Coronary artery (tissue), 2 donors: Measurements from ENCODE around the gene TRIM61.
"Not testable (repeated sequence)": the region's sequence is repeated elsewhere in the genome, so short reads cannot be mapped to it uniquely, and the experiment has no call there.

ENCODE experiments used
- DNase-seq: peaks from one replicate; pipeline ENCODE4 v3.0.0-alpha.2; 2017; ENCODE audit warnings: low spot score
- H3K27ac ChIP-seq, 2 donors: fragments of 200-600 bp; sonication (generic); one replicate each; pipeline ENCODE4 v1.5.1; 2016 to 2019
- H3K4me3 ChIP-seq: fragments of 200-600 bp; sonication (generic); 2 replicates; pipeline ENCODE4 v1.5.1; 2016; ENCODE audit warnings: mild to moderate bottlenecking, moderate library complexity
- TF ChIP-seq, protein P1 (sequence below): fragments of 200-600 bp; sonication (generic); IDR thresholded peaks from one replicate; pipeline ENCODE4 v1.5.1; 2019; ENCODE audit warnings: antibody characterized with exemption

TRIM61 gene

GRCh38 chr4:164949448-164950143, 27.9 kb downstream of the TRIM61 start:
- TF ChIP-seq, protein P1, sequence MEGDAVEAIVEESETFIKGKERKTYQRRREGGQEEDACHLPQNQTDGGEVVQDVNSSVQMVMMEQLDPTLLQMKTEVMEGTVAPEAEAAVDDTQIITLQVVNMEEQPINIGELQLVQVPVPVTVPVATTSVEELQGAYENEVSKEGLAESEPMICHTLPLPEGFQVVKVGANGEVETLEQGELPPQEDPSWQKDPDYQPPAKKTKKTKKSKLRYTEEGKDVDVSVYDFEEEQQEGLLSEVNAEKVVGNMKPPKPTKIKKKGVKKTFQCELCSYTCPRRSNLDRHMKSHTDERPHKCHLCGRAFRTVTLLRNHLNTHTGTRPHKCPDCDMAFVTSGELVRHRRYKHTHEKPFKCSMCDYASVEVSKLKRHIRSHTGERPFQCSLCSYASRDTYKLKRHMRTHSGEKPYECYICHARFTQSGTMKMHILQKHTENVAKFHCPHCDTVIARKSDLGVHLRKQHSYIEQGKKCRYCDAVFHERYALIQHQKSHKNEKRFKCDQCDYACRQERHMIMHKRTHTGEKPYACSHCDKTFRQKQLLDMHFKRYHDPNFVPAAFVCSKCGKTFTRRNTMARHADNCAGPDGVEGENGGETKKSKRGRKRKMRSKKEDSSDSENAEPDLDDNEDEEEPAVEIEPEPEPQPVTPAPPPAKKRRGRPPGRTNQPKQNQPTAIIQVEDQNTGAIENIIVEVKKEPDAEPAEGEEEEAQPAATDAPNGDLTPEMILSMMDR = no peak
- no peak overlapping the region for H3K27ac ChIP-seq
- H3K4me3 ChIP-seq = no peak overlapping the region
- no peak for DNase-seq

- no peak overlapping the region for H3K4me3 ChIP-seq
- TF ChIP-seq, protein P1 = no peak
- no peak for DNase-seq
- no peak overlapping the region for H3K27ac ChIP-seq
Measured at GRCh38 chr4:164948975-164949374, 28.5 kb downstream of the TRIM61 start.

DNA sequence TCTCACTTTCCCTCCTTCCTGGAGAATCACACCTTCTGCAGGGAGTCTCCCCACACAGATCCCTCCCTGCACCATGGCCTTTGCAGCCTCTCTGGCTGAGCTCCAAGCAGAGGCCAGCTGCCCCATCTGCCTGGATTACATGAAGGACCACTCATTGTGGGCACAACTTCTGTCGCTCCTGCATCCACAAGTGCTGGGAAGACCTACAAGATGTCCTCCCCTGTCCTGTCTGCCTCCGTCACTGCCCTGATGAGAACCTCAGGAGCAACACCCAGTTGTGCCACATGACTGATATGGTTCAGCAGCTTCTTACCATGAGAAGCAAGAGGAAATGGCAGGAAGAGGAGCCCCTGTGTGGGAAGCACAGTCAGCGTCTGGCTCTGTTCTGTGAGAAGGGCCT, 29.5 kb downstream of the TRIM61 start:
- DNase-seq, H3K4me3 ChIP-seq, H3K27ac ChIP-seq: not testable (repeated sequence)

DNA sequence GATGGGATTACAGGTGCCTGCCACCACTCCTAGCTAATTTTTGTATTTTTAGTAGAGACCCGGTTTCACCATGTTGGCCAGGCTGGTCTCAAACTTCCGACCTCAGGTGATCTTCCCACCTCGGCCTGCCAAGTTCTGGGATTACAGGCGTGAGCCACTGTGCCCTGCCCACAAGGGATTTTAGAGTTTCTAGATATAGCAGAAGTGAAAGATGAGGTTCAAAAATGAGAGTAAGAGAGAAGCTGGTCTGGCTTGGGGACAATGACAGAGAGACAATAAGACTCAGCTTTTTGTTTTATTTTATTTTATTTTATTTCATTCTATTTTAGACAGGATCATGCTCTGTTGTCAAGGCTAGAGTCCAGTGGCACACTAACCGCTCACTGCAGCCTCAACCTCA, 30.6 kb downstream of the TRIM61 start:
- no peak for DNase-seq
- TF ChIP-seq, protein P1 = no peak

GRCh38 chr4:164945146-164945545, 32.3 kb downstream of the TRIM61 start:
- no peak overlapping the region for H3K4me3 ChIP-seq
- H3K27ac ChIP-seq = no peak overlapping the region
- TF ChIP-seq, protein P1 = no peak
- DNase-seq = no peak

More for the DNA sequence above, 30.6 kb downstream of the TRIM61 start:
- Histone ChIP-seq H3K27ac (no peak overlapping the region), H3K4me3 (no peak overlapping the region)

GRCh38 chr4:164943192-164943591, 34.3 kb downstream of the TRIM61 start:
- no peak overlapping the region for H3K4me3 ChIP-seq
- H3K27ac ChIP-seq = no peak overlapping the region
- no peak for DNase-seq
- TF ChIP-seq, protein P1 = no peak

DNA sequence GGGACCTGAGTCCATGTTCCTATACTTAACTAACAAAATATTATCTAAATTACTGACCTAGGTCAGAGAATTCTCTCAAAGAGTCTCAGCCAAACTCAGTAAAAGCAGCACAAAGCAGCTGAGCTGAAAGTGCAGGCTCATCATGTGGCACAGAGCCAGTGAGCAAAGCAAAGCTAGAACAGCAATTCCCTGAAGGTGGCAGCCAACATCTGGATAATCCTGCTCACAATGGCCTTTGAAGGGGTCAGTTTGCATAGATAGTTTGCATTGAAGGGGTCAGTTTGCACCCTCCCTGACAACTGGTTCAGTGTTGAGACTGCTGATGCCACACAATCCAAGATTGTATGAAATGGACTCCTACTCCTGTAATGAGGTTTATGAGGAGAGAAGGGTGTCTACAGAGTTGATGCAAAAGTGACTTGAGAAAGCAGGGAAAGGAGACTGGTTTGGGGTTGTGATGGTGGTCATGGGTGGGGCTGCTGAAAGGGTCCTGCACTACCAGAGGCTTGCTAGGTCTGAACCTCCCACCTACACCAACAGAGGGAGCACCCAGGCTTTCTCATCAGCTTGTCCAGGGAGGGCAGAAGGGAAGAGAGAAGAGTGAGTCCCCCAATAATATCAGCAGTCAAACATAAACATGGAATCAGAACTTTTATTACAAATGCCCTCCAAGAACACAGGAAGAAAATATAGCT, 39.7 kb downstream of the TRIM61 start:
- Histone ChIP-seq H3K4me3 (no peak overlapping the region), H3K27ac (no peak overlapping the region)
- TF ChIP-seq, protein P1 = no peak
- no peak for DNase-seq

GRCh38 chr4:164935865-164936606, 41.4 kb downstream of the TRIM61 start:
- not testable (repeated sequence) for DNase-seq, H3K27ac ChIP-seq, H3K4me3 ChIP-seq
